Measurements from ENCODE around the gene ATP2A2.

GRCh38 chr12:110320550-110320949 is 39.5 kb downstream of the ATP2A2 start:
- no peak for TF ChIP-seq CTCF (conservative IDR thresholded peaks at IDR 0.05)
- no peak for TF ChIP-seq EZH2 (IDR thresholded peaks at IDR 0.05; ENCODE audit: low read depth)

Measured in PC-9 (cell line).